Measurements from ENCODE around the gene CKB.
A peak's percentile ranks its signal among the peaks of the same experiment; 100 is the strongest.

CKB gene

DNA sequence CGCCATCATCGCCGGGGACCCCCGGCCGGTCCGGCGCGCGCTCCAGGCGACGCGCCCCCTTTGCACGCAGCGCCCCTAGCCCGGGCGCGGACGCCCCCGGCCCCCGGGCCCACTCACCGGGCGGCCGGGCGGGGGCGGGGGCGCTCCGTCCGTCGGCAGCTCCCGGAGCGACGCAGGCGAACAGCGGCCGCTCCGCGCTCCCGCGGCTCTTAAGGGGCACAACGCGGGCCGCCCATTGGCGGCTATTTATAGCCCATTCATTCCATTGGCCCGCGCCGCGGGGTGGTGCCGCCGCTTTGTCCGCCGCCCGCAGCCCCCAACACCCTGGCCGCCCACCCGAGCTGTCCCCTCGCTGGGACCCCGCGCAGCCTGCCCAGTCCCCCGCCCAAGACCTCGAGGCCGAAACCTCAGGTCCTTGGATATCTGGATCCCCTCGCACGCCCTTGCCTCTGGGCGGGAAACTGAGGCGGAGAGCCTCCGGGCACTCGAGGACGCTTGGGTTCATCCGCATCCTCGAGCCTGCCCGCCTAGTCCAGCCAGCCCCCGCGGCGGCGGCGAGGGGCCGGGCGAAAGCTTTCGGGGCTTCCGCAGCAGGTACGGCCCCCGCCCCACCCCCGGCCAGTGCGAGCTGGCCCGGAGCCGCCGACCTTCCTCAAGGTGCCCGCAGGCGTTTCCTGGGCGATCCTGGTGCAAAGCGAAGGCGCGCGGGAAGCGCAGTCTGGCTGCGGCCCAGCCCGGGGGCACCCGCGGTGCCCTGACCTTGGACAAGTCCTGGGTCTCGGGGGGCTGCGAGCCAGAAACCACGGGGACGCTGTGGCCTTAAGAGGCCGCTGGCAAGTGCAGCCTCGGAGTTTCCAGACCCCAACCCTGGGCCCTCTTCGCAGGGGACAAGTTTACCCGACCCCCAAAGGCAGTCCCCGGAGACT, at the start of gene CKB:
Gene CKB (minus strand): TSS at position 182 of the 926 bp plus-strand sequence. CDS start 337 bp downstream, outside the sequence.
- peak in 47 of 56 donors; percentile 30 to 86 (median 67) for DNase-seq

DNA sequence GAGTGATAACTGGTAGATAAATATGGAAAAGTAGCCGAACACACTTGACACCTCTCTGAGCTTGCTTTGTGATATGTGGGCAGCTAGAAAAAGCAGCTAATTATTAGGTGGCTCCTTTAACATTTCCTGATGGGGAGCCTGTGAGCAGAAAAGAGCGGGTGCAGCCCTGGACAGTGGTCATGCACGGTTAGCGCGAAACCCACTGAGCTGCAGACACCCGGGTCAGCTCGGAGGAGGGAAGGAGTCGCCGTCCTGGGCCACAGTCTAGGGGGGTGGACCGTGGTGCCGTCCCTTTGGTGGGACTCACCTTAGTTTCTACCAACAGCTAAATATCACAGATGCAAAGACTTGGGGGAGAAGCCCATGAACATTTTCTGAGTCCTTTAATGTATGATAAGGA, 46.8 kb upstream of the CKB start:
- DNase-seq = no peak

DNA sequence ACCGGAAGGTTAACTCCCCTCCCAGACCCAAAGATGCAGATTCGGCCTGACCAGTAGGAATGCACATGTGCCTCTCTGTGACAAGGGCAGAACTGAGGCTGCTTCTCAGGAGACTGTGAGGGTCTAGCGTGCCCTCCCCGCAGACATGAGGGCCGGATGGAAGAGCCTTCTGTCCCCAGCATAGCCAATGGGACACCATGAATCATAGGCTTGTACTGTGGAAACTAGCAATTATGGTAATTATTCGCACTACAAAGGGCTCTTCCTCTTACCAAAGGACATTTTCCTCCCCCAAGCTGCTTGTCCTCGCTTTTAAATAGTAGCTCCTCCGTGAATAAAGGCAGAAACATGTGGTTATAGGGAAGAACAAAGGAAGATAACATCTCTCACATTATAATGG, 46.3 kb upstream of the CKB start:
- no peak for DNase-seq

DNA sequence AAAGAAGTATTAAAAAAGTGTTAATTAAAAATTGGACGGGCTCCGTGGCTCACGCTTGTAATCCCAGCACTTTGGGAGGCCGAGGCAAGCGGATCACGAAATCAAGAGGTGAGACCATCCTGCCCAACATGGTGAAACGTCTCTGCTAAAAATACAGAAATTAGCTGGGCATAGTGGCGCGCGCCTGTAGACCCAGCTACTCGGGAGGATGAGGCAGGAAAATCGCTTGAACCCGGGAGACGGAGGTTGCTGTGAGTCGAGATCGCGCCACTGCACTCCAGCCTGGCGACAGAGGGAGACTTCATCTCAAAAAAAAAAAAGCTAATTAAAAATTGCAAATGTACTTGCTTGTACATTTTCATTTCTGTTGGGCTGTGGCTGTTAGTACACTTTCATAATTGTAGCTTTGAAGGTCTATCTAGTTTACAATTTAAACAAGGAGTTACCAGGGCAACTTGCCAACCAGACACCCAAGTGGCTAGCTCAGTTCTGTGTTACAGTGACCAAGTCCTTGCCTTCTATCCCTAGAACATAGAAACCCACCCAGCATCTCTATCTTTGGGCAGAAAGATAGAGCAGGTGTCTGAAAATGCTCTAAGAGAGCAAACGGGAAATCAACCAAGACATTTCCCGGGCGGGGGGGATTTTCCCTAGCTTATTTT, 41.3 kb upstream of the CKB start:
- DNase-seq = no peak

DNA sequence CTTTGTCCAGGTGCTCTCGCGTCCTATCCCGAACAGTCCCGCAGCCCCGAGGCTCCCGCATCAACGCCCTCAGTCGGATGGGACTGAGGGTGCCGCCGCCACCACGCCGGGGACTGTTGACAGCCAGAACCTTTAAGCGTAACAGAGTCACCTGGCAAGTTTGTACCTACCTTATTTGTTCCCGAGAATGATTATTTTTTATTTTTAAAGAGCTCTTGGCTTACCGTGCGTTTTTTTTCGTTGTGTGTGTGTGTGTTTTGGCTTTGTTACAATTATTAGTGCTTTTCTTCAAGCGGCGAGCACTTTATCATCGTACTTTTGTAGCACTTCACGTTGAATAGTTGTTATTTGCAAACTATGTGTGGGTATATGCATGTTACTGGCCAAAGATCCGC, 40.6 kb upstream of the CKB start:
- no peak for DNase-seq

DNA sequence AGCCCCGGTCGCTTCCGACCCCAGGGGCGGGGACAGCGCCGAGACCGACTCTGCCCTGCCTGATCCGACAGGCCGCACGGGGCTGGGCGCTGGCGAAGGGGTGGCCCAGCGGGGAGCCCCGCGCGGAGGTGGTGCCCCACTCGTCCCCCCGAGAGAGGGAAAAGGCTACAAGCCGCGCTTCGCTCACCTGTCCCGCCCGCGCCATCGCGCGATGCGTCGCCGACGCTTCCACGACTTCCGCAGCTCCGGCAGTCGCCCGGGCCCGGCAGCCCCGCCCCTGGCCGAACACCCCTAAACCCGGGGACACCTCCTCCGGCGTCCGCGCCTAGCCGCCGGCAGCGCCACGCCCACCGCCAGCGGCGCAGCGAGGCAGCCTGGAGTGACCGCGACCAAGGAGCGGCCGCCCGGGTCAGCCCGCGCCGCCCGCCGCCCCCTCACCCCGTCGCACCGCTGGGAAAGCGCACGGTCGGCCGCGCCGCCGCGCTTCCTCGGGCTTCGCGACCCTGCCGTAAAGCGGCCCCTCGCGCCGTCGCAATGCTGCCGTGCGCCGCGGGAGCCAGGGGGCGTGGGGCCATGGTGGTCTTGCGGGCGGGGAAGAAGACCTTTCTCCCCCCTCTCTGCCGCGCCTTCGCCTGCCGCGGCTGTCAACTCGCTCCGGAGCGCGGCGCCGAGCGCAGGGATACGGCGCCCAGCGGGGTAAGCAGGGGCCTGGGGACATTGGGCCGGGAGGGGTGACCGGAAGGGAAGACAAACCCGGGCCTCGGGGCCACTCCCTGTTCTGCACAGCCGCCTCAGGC, 40.0 kb upstream of the CKB start, which contains the start of the genes BAG5 and COA8:
Gene BAG5 (minus strand): TSS at position 229 of the 797 bp plus-strand sequence. CDS start 1,493 bp downstream, outside the sequence.
Gene COA8 (plus strand): TSS at position 532 of the 797 bp plus-strand sequence. CDS start 42 bp downstream, at position 574.
- DNase-seq = peak in 52 of 56 donors; percentile 38 to 96 (median 83)

DNA sequence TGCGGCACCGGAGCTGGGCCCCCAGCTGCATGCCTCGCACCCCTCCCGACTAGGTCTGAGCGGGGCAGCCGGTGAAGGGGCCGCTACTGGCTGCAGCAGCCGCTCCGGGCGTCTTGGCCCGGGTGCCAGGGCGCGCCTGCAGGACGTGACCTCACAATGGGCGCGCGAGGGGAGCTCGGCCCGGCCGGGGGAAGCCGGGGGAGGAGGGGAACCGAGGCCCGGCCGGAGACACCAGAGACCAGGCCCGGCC, 39.5 kb upstream of the CKB start:
- DNase-seq = no peak

DNA sequence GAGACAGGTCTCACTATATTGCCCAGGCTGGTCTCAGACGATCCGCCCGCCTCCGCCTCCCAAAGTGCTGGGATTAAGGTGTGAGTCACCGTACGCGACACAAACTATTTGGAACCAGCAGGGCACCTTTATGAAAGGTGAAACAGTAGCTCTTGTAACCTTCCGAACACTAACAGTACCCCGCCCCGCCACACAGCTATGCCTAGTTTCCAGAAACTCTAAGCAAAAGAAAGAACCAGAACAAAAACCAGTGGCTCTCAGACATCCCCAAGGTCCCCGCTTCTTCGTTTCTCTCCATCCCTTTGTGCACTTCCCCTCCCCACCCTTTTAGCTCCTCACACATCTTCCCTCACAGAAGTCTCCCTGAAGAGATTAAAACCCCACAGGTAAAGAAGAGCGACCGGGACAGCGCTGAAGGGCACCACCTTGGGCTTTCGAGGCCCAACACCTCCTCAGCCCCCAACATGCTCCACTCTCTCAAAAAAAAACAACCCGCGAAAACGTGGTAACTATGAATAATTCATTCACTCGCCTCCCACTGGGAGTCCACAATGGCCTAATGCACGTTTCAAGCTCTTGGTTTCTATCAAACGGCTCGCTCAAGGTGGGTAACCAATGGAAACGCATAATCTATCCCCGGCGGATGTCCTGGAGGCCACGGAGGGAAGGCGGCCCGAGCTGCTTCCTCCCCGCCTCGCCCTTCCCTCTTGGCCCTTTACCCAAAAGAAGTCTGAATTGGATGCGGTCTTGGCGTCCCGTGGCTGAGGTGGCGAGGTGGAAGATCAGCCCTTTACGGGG, 39.0 kb upstream of the CKB start:
- no peak for DNase-seq

DNA sequence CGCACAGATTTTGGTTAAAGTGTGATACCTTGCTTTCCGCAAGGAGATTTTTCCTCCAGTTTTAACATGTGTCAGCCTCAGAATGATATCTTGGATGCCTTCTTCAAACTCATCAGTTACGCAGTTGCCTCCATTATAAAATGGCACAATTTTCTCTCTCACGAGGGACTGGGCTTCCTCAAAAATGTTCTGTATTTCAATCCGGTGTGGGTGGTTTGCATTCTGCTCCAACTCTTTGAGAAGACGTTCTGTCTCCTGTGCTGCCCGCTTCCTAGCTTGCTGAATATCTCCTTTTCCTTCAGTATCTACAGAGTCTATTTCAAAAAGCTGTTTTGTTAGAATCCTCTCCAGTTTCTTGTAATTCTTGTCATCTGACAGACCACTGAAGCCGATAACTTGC, 38.1 kb upstream of the CKB start:
- no peak for DNase-seq

DNA sequence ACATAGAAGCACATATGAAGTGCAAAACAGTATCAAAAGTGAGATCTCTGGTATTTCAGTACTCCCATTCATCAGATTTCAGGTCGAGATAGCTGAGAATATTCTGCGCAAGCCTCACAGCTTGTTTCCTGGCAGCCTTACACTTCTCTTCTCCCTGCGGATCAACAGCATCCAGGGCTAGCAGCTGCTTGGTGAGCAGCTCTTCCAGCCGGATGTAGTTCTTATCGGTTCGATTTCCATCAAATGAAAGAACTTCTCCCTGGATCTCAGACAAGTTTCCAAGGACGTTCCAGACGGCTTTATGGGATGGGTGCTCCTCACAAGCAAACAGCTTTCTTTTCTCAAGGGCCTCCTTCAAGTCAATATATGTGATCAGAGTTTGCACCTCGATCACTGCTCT, 37.1 kb upstream of the CKB start:
- no peak for DNase-seq

DNA sequence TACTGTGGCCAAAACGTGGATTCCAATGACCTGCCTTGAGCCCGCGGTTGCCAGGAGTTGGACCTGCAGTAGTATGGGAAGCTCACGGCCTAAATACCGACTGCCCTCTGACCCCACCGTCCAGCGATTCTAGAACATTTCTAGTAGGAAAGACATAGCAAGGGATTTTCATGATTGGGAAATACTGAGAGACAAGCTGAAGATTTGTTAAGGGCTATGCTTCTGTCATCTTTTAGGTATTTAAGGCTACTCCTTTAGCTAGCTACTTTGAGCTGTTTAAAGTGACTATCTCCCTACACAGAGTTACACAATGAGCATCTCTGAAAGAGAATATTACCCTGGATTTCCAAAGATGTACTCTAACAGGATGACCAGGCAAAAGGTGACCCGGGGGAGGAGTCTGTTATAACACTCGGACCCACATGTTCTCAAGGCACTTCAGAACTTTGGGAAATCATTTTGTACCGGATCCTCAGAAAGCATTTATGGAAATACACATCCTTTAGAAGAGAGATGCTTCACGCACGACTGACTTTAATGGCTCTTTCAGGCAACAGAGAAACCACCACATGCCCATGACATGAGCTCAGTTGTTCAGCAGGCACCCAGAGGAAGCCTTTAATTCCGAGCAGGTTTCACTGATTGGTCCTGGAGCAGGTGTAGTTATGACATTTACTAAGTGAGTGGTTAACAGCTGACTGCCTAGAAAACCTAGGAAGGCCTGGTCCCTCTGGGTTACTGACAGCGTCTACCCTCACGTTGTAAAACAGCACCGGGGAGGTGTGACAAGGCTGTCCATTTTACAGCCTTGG, 35.6 kb upstream of the CKB start:
- no peak for DNase-seq

DNA sequence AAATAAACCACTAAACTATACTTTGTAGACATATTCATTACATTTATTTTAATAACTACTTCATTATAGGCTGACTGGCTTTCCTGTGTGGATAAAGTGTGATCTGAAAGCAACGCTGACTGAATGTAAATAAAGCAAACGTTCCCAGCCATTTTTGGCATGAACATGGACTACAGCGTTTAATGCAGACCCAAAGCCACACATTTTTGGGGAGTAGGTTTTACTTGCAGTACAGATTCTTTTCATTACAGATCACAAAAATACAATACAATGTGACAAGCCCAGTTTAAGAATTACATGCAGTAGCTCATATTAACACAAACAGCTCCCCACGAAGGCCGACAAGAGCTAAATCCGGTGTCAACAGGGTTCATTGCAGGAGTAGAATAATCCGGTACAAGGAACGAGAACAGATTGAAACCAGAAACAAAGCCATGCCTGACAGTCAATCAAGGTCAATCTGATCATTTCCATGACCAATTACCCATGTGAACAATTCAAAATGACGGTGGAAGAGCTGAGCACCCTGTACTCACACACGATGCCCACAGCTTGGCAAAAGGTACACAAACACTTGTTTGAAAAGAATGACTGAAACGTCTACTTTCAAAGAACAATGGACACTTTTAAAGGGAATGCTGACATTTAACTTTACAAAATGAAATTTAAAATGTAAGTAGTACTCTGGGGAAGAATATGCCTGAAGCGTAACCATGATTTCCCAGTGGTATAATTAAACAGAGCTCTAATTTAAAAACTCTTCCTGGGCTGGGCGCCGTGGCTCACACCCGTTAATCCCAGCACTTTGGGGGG, 34.5 kb upstream of the CKB start:
- DNase-seq = no peak

DNA sequence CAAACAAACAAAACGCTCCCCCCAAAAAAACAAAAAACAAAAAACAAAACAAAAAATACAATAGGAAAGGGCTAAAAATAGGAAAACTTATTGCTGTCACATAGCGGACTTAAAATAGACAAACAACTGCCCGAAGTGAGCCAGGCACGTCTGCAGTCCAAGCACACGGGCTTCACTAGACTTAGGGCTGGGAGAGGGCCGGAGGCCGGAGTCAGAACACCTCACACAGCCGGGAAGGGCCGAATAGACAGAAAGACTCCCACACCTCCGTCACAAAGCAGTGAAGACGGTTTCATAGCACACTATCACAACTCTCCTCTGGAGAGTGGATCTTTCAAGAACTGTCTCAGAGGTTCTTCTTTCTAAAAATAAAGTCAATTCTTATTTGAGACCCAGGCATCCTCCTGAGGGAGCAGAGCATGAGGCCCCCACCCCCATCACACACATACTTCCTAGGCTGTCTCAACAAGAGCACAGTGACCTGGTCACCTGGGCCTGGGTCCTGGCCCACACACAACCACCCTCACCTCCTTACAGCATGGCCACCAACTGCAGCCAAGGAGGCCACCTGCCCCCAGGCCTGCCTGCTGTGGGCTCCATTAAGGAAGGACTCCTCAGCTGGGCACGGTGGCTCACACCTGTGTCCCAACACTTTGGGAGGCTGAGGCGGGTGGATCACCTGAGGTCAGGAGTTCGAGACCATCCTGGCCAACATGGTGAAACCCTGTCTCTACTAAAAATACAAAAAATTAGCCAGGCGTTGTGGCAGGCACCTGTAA, 33.1 kb upstream of the CKB start:
- no peak for DNase-seq

DNA sequence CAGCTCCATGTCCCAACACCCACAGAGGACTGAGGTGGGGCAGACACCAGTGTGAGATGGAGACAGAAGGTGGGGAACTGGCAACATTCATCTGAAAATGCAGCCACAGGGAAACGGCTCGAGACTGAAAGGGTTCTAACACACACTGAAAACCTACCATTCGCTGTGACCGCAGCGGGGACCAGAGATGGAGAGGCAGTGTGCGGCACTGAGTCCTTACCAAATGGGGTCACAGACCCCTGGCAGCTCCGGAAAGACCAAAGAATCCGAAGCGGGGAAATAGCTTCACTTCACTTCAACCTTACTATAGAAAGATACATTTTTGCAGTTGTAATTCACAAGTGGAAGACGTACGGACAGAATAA, 30.2 kb upstream of the CKB start:
- no peak for DNase-seq

DNA sequence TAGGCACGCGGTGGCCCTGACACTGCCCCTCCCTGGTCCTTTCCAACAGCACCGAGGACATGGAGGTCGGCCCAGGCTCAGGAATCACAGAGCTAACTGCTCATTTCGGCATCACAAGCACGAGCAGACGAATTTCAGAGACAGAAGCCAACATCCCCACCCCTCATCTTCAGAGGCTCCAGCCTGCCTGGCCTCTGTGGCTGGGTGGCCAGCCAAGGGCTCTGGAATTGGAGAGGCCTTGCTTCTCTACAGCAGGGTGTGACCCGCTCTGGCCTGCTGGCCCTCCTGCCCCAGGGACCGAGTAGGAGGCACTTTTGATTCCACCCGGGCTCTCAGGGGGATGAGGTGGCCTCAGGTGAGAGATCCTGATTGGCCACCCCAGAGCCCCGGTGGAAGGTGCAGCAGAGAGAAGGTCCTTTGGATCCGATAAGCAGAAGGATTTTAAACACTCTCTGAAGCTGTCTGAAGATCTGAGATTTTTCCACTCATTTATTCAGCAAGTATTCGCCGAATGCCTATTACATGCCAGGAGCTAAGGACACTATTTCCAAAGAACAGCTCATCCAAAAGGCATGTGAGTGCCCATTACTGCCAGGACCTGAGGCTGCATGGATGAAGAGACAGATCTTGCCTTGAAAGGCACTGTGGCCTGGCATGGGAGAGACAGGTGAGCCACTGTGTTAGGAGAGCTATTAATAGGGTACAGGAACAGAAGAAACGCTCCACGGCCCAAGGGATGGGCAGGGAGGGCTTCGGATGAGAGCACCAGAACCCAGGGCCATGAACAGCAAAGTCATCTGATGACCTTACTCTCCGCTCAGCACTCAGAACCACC, 29.6 kb upstream of the CKB start:
- DNase-seq = no peak

DNA sequence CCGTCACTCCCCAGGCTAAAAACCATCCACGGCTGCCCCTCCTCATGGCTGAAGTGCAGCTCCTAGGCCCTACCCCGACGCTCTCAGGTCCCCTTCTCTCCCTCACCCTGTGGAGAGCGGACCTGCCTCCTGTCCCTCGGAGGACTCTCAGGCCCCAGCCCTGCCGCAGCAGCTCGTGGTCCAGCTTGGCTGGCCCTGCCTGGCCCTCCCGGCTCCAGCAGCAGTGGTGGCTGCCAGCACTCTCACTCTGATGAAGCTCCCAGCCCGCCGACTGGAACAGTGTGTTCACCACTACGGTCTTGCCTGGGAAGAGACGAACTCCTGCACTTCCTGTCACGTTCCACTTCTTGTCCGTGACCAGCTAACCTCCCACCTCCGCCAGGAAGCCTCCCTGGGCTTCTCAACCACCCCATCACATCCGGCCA, 28.7 kb upstream of the CKB start:
- peak in 12 of 56 donors; percentile 39 to 74 (median 55) for DNase-seq

Measured in amygdala (tissue), 56 donors.